PC-9 (cell line): ENCODE data around the gene KIF5C. TPM values are rescaled to one million over a fixed set of nuclear protein-coding genes. Genes with fewer than 3 reads are reported as not detected.

Experiments
- BruUV-seq: library from RNA; stranded (reverse); fragments of 400-500 nt; replicated peaks from 2 replicates; lab custom pipeline; 2021; lab: Mats Ljungman, UMichigan
- CTCF ChIA-PET: fragments of 300-600 bp; sonication (Branson Sonifier 250); formaldehyde crosslinking; loops from one replicate; lab custom pipeline; 2022; ENCODE audit warnings: antibody characterized with exemption; lab: Charles Lee
- POLR2A ChIA-PET: fragments of 300-600 bp; sonication (Branson Sonifier 250); formaldehyde crosslinking; loops from one replicate; lab custom pipeline; 2022; ENCODE audit warnings: antibody characterized with exemption; ENCODE audit not compliant: unreplicated experiment; lab: Charles Lee
- DNase-seq, 2 experiments: peaks; one replicate each; pipeline versions ENCODE4 v3.0.0 to v3.0.0-alpha.2; 2015 to 2022; ENCODE audit warnings: mixed read lengths in 1 of 2
- H2AFZ ChIP-seq: fragments of 200-600 bp; sonication (generic); 2 replicates; pipeline ENCODE4 v1.8.1; 2017; ENCODE audit warnings: antibody characterized with exemption
- H3F3A ChIP-seq: fragments of 200-600 bp; sonication (generic); 2 replicates; pipeline ENCODE4 v1.8.1; 2017; ENCODE audit warnings: antibody characterized with exemption, mild to moderate bottlenecking, low read depth; ENCODE audit not compliant: insufficient read depth
- H3K27ac ChIP-seq: fragments of 200-600 bp; sonication (generic); 2 replicates; pipeline ENCODE4 v1.6.1; 2016; ENCODE audit warnings: mixed run types
- H3K27me3 ChIP-seq: fragments of 200-600 bp; sonication (generic); 2 replicates; pipeline ENCODE4 v1.6.1; 2016; ENCODE audit warnings: low read depth, mixed run types; ENCODE audit not compliant: insufficient read depth
- H3K36me3 ChIP-seq: fragments of 200-600 bp; sonication (generic); 2 replicates; pipeline ENCODE4 v1.6.1; 2016; ENCODE audit warnings: low read depth, mixed run types
- H3K4me1 ChIP-seq: fragments of 200-600 bp; sonication (generic); replicated peaks from 2 replicates; pipeline ENCODE4 v1.6.1; 2016; ENCODE audit warnings: mixed run types; ENCODE audit not compliant: insufficient read depth
- H3K4me2 ChIP-seq: fragments of 200-600 bp; sonication (generic); 2 replicates; pipeline ENCODE4 v1.6.1; 2017; ENCODE audit warnings: mixed run types
- H3K4me3 ChIP-seq: fragments of 200-600 bp; sonication (generic); 2 replicates; pipeline ENCODE4 v1.6.1; 2016; ENCODE audit warnings: mixed run types
- H3K79me2 ChIP-seq: fragments of 200-600 bp; sonication (generic); 2 replicates; pipeline ENCODE4 v1.6.1; 2017; ENCODE audit warnings: low read depth, mixed run types
- H3K9me2 ChIP-seq: fragments of 200-600 bp; sonication (generic); 2 replicates; pipeline ENCODE4 v1.8.1; 2017; ENCODE audit warnings: mild to moderate bottlenecking; ENCODE audit not compliant: insufficient read depth
- H3K9me3 ChIP-seq: fragments of 200-600 bp; sonication (generic); 2 replicates; pipeline ENCODE4 v1.8.1; 2016; ENCODE audit warnings: low read depth; ENCODE audit not compliant: insufficient read depth
- H4K20me1 ChIP-seq: fragments of 200-600 bp; sonication (generic); 2 replicates; pipeline ENCODE4 v1.8.1; 2017; ENCODE audit not compliant: insufficient read depth
- CTCF ChIP-seq: fragments of 200-600 bp; sonication (generic); conservative IDR thresholded peaks from 2 replicates; pipeline ENCODE4 v1.6.1; 2017; ENCODE audit warnings: mixed run types, antibody characterized with exemption, mild to moderate bottlenecking, moderate library complexity
- EZH2 ChIP-seq: fragments of 200-600 bp; sonication (generic); IDR thresholded peaks from 2 replicates; pipeline ENCODE4 v1.8.0; 2017; ENCODE audit warnings: antibody characterized with exemption, low read depth
- intact Hi-C: fragments of 100-400 bp; cut with micrococcal nuclease; formaldehyde crosslinking; loops from one replicate; pipeline ENCODE4 v1.10.0; 2022; ENCODE audit not compliant: unreplicated experiment
- total RNA-seq: library from RNA; stranded (reverse); gene quantifications from 2 replicates; pipeline ENCODE4 v1.2.3, GENCODE V29; 2021

KIF5C gene
- total RNA-seq, 1 experiment from 2014 or later, result 0.07 TPM

DNA sequence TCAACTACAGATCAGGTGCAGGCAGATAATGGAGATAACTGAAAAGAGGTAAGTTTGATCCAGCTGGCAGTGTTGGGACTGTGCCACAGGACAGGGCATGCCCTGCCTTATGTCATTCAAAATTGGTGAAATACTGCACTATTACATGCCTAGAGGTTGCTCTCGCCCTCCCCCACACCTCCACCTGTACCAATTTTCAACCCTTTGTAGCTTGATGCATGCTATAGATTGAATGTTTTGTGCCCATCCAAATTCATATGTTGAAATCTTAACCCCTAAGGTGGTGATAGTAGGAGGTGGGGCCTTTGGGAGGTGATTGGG lies 91.4 kb downstream of the KIF5C start:
- intact Hi-C loops, result no loop called here
- H3K4me2 ChIP-seq, result no peak overlapping the region
- no TSS peak for BruUV-seq
- H3F3A ChIP-seq, result no peaks in the 10 kb centered on the region
- TF ChIP-seq EZH2 (no peak), CTCF (no peak)
- no peak overlapping the region for H3K27ac ChIP-seq
- no peaks in the 10 kb centered on the region for H3K36me3 ChIP-seq
- no peaks in the 10 kb centered on the region for H3K4me1 ChIP-seq
- POLR2A ChIA-PET, result no interaction called here
- H3K4me3 ChIP-seq, result no peak overlapping the region
- no peaks in the 10 kb centered on the region for H3K9me3 ChIP-seq
- H4K20me1 ChIP-seq, result no peaks in the 10 kb centered on the region
- H3K79me2 ChIP-seq, result no peaks in the 10 kb centered on the region
- DNase-seq, result no peak
- no peaks in the 10 kb centered on the region for H3K27me3 ChIP-seq
- no peak overlapping the region for H2AFZ ChIP-seq
- no peaks in the 10 kb centered on the region for H3K9me2 ChIP-seq
- CTCF ChIA-PET, result no interaction called here

DNA sequence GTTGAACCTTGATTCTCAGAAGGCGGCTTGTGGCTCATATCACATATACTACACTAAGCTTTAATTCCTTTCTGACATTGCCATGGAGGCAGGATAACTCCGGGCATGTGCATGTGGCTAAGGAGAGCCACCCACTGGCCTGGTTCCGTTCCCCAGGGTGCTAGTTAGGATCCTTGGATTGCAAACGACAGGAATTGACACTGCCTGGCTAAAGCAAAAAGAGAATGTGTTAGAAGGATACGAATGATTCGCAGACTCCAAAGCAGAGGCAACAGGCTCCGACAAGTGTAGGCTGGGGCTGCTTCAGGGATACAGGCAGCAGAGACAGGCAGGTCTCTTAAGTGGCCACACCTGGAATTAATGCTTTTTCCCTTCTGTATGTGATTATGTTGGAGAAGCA lies 92.0 kb downstream of the KIF5C start:
- Histone ChIP-seq H3K36me3 (no peaks in the 10 kb centered on the region), H3F3A (no peaks in the 10 kb centered on the region), H3K79me2 (no peaks in the 10 kb centered on the region), H3K9me2 (no peaks in the 10 kb centered on the region), H3K27me3 (no peaks in the 10 kb centered on the region), H2AFZ (no peak overlapping the region), H3K27ac (no peak overlapping the region), H3K4me3 (no peak overlapping the region), H3K4me2 (no peak overlapping the region), H3K9me3 (no peaks in the 10 kb centered on the region), H4K20me1 (no peaks in the 10 kb centered on the region), H3K4me1 (no peaks in the 10 kb centered on the region)
- intact Hi-C loops, result no loop called here
- TF ChIP-seq CTCF, result no peak
- TF ChIP-seq EZH2, result no peak
- no peak for DNase-seq
- ChIA-PET POLR2A (no interaction called here), CTCF (no interaction called here)
- no TSS peak for BruUV-seq

GRCh38 chr2:148967578-148967977 lies 92.6 kb downstream of the KIF5C start:
- Histone ChIP-seq H3K4me1 (no peaks in the 10 kb centered on the region), H3K36me3 (no peaks in the 10 kb centered on the region), H3F3A (no peaks in the 10 kb centered on the region), H3K79me2 (no peaks in the 10 kb centered on the region), H2AFZ (no peak overlapping the region), H3K27me3 (no peaks in the 10 kb centered on the region), H3K27ac (no peak overlapping the region), H3K9me2 (no peaks in the 10 kb centered on the region), H3K4me2 (no peak overlapping the region), H3K4me3 (no peak overlapping the region), H3K9me3 (no peaks in the 10 kb centered on the region), H4K20me1 (no peaks in the 10 kb centered on the region)
- no peak for TF ChIP-seq EZH2
- DNase-seq, result no peak
- intact Hi-C loops, result no loop called here
- BruUV-seq, result no TSS peak
- CTCF ChIA-PET, result no interaction called here
- POLR2A ChIA-PET, result no interaction called here

DNA sequence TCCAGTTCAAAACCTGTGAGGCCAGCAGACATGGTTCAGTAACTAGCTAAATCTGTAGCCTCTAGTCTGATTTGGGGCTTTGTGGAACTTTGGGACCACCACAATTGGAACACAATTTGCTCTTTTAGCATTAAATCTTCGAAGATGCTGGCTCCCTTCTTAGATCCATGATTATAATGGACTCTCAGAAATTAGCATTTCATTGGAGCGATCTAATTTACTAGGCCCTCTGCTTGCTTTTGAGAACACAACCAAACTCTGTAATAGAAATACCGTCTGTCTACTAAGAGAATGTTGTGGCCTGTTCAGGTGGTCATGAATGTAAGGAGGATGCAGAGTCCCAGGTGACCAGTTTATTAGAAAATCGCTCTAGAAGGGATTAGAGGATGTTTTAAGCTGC lies 93.3 kb downstream of the KIF5C start:
- Histone ChIP-seq H3K4me1 (no peaks in the 10 kb centered on the region), H3K4me2 (no peak overlapping the region), H3K27me3 (no peaks in the 10 kb centered on the region), H3F3A (no peaks in the 10 kb centered on the region), H3K9me2 (no peaks in the 10 kb centered on the region), H3K79me2 (no peaks in the 10 kb centered on the region), H4K20me1 (no peaks in the 10 kb centered on the region), H3K4me3 (no peak overlapping the region), H3K9me3 (no peaks in the 10 kb centered on the region), H3K36me3 (no peaks in the 10 kb centered on the region), H3K27ac (no peak overlapping the region), H2AFZ (no peak overlapping the region)
- BruUV-seq, result no TSS peak
- intact Hi-C loops, result no loop called here
- no peak for TF ChIP-seq CTCF
- no peak for TF ChIP-seq EZH2
- no peak for DNase-seq
- ChIA-PET POLR2A (no interaction called here), CTCF (no interaction called here)
